K562 (cell line): ENCODE measurements around the gene PHPT1. TPM values are rescaled to one million over a fixed set of nuclear protein-coding genes. Genes with fewer than 3 reads are reported as not detected.

Experiments used
- DMBX1 ChIP-seq: fragments of 250-450 bp; sonication (Bioruptor Pico); IDR thresholded peaks from 2 replicates; pipeline ENCODE4 v1.8.0; 2022; ENCODE audit warnings: inconsistent platforms, mild to moderate bottlenecking, moderate library complexity, borderline replicate concordance
- FOSL1 ChIP-seq: fragments of 200-800 bp; sonication (Bioruptor generic); conservative IDR thresholded peaks from 2 replicates; pipeline ENCODE4 v1.6.1; 2016; ENCODE audit warnings: missing genetic modification characterization, missing compliant biosample characterization
- GATA2 ChIP-seq: sonication (generic); formaldehyde crosslinking; IDR thresholded peaks from 2 replicates; pipeline ENCODE4 v1.4.0; 2020; ENCODE audit warnings: mild to moderate bottlenecking, missing genetic modification reagents
- HNRNPK ChIP-seq: fragments of 200-400 bp; formaldehyde crosslinking; IDR thresholded peaks from one replicate; pipeline ENCODE4 v1.6.1; 2018; ENCODE audit warnings: mild to moderate bottlenecking, low read depth, low read length; ENCODE audit not compliant: poor library complexity, severe bottlenecking
- MEIS2 ChIP-seq: fragments of 450-650 bp; IDR thresholded peaks from 2 replicates; pipeline ENCODE4 v1.6.1; 2014; ENCODE audit warnings: mild to moderate bottlenecking; ENCODE audit not compliant: partially characterized antibody
- POLR2G ChIP-seq: fragments of 200-400 bp; formaldehyde crosslinking; IDR thresholded peaks from 2 replicates; pipeline ENCODE4 v1.6.1; 2017; ENCODE audit warnings: low read depth, mild to moderate bottlenecking, antibody characterized with exemption, low read length, moderate library complexity
- POU5F1 ChIP-seq: fragments of 150-350 bp; IDR thresholded peaks from 2 replicates; pipeline ENCODE4 v1.6.1; 2014; ENCODE audit warnings: borderline replicate concordance, low read length, low read depth, mild to moderate bottlenecking; ENCODE audit not compliant: partially characterized antibody
- SIX5 ChIP-seq, 2 experiments: IDR thresholded peaks; 2 replicates each; pipeline ENCODE4 v1.6.1; 2011; ENCODE audit warnings: low read length in 2 of 2, borderline replicate concordance in 1 of 2, low read depth in 1 of 2, mild to moderate bottlenecking in 1 of 2, moderate library complexity in 1 of 2; ENCODE audit not compliant: insufficient read depth in 1 of 2
- SRSF1 ChIP-seq: fragments of 200-400 bp; formaldehyde crosslinking; IDR thresholded peaks from 2 replicates; pipeline ENCODE4 v1.6.1; 2017; ENCODE audit warnings: mild to moderate bottlenecking, low read depth, low read length, moderate library complexity
- ZNF75A ChIP-seq: fragments of 450-650 bp; formaldehyde crosslinking; IDR thresholded peaks from 2 replicates; pipeline ENCODE4 v1.4.0; 2020; ENCODE audit warnings: mild to moderate bottlenecking
- polyA plus RNA-seq, 8 experiments: library from polyadenylated mRNA; depleted of rRNA in 4 of 8; stranded (reverse) in 5 of 8; unstranded in 3 of 8; fragments of >200 nt; fragmentation: Nextera tagmentation in 2 of 8; fragmentation: Illumina TruSeq in 1 of 8; extraction: Ambion mirVana in 2 of 8; extraction: Trizol in 1 of 8; gene quantifications; 2 replicates each; pipeline versions ENCODE4 v1.2.1 to v1.2.3, GENCODE V29; 2011 to 2014; ENCODE audit warnings: inconsistent platforms in 1 of 8, missing spikeins in 1 of 8
- total RNA-seq, 7 experiments: library from RNA; depleted of rRNA in 6 of 7; stranded (reverse); fragments of >200 nt in 6 of 7; fragmentation: Illumina TruSeq in 2 of 7; extraction: Trizol in 2 of 7; gene quantifications; 2 replicates each; pipeline versions ENCODE4 v1.2.1 to v1.2.3, GENCODE V29; 2011 to 2021; ENCODE audit warnings: low replicate concordance in 1 of 7
- TF ChIP-seq, protein P1 (sequence below): fragments of 200-800 bp; sonication (Bioruptor generic); IDR thresholded peaks from 2 replicates; pipeline ENCODE4 v1.6.1; 2016; ENCODE audit warnings: missing genetic modification characterization, missing compliant biosample characterization
- TF ChIP-seq, protein P2 (sequence below): IDR thresholded peaks from 3 replicates; pipeline ENCODE4 v1.6.1; 2011; ENCODE audit warnings: borderline replicate concordance, mild to moderate bottlenecking, moderate library complexity; ENCODE audit not compliant: insufficient read length; ENCODE audit errors: extremely low read depth
- TF ChIP-seq, protein P3 (sequence below): sonication (generic); formaldehyde crosslinking; IDR thresholded peaks from 2 replicates; pipeline ENCODE4 v1.8.0; 2023; ENCODE audit warnings: mild to moderate bottlenecking, missing genetic modification reagents

PHPT1 gene
- total and polyA plus RNA-seq, 9 of the 15 experiments (the other 6 are each of a cell fraction or from before 2014, with no cell fraction given): 20.9 to 166 (median 129) TPM

DNA sequence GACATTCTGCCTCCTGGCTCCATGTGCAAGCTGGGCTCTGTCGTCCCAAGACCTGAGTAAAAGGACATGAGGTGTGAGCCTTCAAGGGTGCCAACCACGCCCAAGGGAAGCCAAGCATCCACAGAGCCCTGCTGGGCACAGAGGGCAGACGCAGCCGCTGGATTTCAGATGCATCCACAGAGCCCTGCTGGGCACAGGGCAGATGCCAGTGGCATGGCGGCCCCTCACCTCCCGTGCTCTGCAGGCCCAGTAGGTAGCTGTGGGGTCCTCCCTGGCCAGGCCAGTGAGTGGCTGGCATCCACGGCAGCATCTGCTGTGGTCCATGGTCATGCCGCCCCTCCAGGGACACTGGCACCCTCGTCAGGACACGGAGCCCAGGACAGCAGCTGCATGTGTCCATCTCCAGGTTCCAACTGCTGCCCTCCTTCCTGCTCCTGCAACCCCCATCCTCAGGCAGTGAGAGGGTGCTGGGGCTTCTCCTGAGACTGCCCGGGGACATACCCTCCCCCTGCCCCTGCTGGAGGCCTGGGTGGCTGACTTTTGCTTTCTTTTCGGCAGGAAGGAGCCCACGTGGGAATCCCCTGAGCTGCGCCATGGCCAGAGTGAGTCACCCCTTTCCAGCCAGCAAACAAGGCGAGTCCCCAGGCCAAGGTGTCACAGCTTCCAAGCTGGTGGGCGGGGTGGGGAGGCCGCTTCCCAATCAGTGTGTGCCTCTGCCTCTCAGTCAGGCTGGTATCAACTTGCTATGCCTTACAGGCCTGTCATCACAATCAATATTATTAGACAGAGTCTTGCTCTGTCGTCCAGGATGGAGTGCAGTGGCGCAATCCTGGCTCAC, 33.1 kb downstream of the PHPT1 start (continued):
- TF ChIP-seq FOSL1 (tag): peak; percentile 91
- no peak for TF ChIP-seq SIX5 (IDR thresholded peaks at IDR 0.05; ENCODE audit: borderline replicate concordance in 1 of 2, insufficient read depth in 1 of 2, low read depth in 1 of 2, low read length in 2 of 2)
- TF ChIP-seq POLR2G: peak; percentile 67
- peak; percentile 66 for TF ChIP-seq MEIS2
- TF ChIP-seq DMBX1 (CRISPR knock-in tag): no peak
- TF ChIP-seq POU5F1: no peak
- TF ChIP-seq ZNF75A (CRISPR knock-in tag): no peak
- TF ChIP-seq, protein P1, sequence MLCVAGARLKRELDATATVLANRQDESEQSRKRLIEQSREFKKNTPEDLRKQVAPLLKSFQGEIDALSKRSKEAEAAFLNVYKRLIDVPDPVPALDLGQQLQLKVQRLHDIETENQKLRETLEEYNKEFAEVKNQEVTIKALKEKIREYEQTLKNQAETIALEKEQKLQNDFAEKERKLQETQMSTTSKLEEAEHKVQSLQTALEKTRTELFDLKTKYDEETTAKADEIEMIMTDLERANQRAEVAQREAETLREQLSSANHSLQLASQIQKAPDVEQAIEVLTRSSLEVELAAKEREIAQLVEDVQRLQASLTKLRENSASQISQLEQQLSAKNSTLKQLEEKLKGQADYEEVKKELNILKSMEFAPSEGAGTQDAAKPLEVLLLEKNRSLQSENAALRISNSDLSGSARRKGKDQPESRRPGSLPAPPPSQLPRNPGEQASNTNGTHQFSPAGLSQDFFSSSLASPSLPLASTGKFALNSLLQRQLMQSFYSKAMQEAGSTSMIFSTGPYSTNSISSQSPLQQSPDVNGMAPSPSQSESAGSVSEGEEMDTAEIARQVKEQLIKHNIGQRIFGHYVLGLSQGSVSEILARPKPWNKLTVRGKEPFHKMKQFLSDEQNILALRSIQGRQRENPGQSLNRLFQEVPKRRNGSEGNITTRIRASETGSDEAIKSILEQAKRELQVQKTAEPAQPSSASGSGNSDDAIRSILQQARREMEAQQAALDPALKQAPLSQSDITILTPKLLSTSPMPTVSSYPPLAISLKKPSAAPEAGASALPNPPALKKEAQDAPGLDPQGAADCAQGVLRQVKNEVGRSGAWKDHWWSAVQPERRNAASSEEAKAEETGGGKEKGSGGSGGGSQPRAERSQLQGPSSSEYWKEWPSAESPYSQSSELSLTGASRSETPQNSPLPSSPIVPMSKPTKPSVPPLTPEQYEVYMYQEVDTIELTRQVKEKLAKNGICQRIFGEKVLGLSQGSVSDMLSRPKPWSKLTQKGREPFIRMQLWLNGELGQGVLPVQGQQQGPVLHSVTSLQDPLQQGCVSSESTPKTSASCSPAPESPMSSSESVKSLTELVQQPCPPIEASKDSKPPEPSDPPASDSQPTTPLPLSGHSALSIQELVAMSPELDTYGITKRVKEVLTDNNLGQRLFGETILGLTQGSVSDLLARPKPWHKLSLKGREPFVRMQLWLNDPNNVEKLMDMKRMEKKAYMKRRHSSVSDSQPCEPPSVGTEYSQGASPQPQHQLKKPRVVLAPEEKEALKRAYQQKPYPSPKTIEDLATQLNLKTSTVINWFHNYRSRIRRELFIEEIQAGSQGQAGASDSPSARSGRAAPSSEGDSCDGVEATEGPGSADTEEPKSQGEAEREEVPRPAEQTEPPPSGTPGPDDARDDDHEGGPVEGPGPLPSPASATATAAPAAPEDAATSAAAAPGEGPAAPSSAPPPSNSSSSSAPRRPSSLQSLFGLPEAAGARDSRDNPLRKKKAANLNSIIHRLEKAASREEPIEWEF (CRISPR knock-in tag): no peak
- TF ChIP-seq, protein P2, sequence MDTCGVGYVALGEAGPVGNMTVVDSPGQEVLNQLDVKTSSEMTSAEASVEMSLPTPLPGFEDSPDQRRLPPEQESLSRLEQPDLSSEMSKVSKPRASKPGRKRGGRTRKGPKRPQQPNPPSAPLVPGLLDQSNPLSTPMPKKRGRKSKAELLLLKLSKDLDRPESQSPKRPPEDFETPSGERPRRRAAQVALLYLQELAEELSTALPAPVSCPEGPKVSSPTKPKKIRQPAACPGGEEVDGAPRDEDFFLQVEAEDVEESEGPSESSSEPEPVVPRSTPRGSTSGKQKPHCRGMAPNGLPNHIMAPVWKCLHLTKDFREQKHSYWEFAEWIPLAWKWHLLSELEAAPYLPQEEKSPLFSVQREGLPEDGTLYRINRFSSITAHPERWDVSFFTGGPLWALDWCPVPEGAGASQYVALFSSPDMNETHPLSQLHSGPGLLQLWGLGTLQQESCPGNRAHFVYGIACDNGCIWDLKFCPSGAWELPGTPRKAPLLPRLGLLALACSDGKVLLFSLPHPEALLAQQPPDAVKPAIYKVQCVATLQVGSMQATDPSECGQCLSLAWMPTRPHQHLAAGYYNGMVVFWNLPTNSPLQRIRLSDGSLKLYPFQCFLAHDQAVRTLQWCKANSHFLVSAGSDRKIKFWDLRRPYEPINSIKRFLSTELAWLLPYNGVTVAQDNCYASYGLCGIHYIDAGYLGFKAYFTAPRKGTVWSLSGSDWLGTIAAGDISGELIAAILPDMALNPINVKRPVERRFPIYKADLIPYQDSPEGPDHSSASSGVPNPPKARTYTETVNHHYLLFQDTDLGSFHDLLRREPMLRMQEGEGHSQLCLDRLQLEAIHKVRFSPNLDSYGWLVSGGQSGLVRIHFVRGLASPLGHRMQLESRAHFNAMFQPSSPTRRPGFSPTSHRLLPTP: no peak
- TF ChIP-seq HNRNPK: no peak
- no peak for TF ChIP-seq SRSF1
- TF ChIP-seq, protein P3, sequence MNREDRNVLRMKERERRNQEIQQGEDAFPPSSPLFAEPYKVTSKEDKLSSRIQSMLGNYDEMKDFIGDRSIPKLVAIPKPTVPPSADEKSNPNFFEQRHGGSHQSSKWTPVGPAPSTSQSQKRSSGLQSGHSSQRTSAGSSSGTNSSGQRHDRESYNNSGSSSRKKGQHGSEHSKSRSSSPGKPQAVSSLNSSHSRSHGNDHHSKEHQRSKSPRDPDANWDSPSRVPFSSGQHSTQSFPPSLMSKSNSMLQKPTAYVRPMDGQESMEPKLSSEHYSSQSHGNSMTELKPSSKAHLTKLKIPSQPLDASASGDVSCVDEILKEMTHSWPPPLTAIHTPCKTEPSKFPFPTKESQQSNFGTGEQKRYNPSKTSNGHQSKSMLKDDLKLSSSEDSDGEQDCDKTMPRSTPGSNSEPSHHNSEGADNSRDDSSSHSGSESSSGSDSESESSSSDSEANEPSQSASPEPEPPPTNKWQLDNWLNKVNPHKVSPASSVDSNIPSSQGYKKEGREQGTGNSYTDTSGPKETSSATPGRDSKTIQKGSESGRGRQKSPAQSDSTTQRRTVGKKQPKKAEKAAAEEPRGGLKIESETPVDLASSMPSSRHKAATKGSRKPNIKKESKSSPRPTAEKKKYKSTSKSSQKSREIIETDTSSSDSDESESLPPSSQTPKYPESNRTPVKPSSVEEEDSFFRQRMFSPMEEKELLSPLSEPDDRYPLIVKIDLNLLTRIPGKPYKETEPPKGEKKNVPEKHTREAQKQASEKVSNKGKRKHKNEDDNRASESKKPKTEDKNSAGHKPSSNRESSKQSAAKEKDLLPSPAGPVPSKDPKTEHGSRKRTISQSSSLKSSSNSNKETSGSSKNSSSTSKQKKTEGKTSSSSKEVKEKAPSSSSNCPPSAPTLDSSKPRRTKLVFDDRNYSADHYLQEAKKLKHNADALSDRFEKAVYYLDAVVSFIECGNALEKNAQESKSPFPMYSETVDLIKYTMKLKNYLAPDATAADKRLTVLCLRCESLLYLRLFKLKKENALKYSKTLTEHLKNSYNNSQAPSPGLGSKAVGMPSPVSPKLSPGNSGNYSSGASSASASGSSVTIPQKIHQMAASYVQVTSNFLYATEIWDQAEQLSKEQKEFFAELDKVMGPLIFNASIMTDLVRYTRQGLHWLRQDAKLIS (CRISPR knock-in tag): no peak
- no peak for TF ChIP-seq GATA2 (CRISPR knock-in tag)
